ENCODE results near the gene RCC1. TPM values are rescaled to one million over a fixed set of nuclear protein-coding genes. Genes with fewer than 3 reads are reported as not detected.
"Not testable (repeated sequence)": the region's sequence is repeated elsewhere in the genome, so short reads cannot be mapped to it uniquely, and the experiment has no call there.

Gene RCC1
- total RNA-seq, 1 experiment from 2014 or later: 61.2 TPM

- no TSS peak for BruUV-seq (replicated peaks)
- H3K27ac ChIP-seq (ENCODE audit: low read length): no peak overlapping the region
- intact Hi-C loops (cut with micrococcal nuclease; ENCODE audit: unreplicated experiment) (no loop called here), in situ Hi-C loops (cut with HindIII; ENCODE audit: low pct_unique_long_range_greater_than_20kb, low sequenced_read_pairs) (no loop called here)
- DNase-seq (ENCODE audit: low read depth, low spot score) (no peak), ATAC-seq (no peak)
- CTCF ChIA-PET: interaction anchor here (0.6 kb wide), 1 partner anchor 15 kb away, joined by 4 read pairs; no protein-coding TSS in a partner anchor
- TF ChIP-seq POLR2AphosphoS5 (IDR thresholded peaks at IDR 0.05; ENCODE audit: low read depth, low read length): no peak
- no peak for TF ChIP-seq CTCF (IDR thresholded peaks at IDR 0.05)
- no peak for TF ChIP-seq SIN3A (IDR thresholded peaks at IDR 0.05; ENCODE audit: borderline replicate concordance, insufficient read depth, low read depth, low read length)
- TF ChIP-seq TCF7L2 (IDR thresholded peaks at IDR 0.05; ENCODE audit: low read depth, low read length): no peak
- no peak for TF ChIP-seq REST (IDR thresholded peaks at IDR 0.05; ENCODE audit: insufficient read depth in 1 of 2, low read depth in 2 of 2, low read length in 1 of 2)
- H3K9me3 ChIP-seq (ENCODE audit: control insufficient read depth, insufficient read depth, low read depth, low read length): no peaks in the 10 kb centered on the region
- POLR2A ChIA-PET: interaction anchor here (0.5 to 0.6 kb wide), 2 partner anchors 28 to 177 kb away, joined by 4 to 5 read pairs; partner anchors contain the start of gene TAF12
- H3K27me3 ChIP-seq (ENCODE audit: control insufficient read depth, insufficient read depth, low read length): no peaks in the 10 kb centered on the region
- H3K4me1 ChIP-seq (ENCODE audit: control insufficient read depth, insufficient read depth, low read length): no peaks in the 10 kb centered on the region
- no peak overlapping the region for H3K4me3 ChIP-seq (ENCODE audit: low read depth in 2 of 2, low read length in 2 of 2)
- peaks cover 13% of the 10 kb centered on the region for H3K36me3 ChIP-seq (ENCODE audit: control insufficient read depth, insufficient read depth, low read length)
These were observed 39.5 kb upstream of the RCC1 start for GRCh38 chr1:28466226-28466778.

GRCh38 chr1:28470146-28470545, 35.7 kb upstream of the RCC1 start:
- ChIA-PET CTCF (no interaction called here), POLR2A (interaction anchor here (0.7 kb wide), 1 partner anchor 394 kb away, joined by 4 read pairs; no protein-coding TSS in a partner anchor)
- no peaks in the 10 kb centered on the region for H3K4me1 ChIP-seq (ENCODE audit: control insufficient read depth, insufficient read depth, low read length)
- no peak overlapping the region for H3K4me3 ChIP-seq (ENCODE audit: low read depth in 2 of 2, low read length in 2 of 2)
- ATAC-seq (no peak), DNase-seq (ENCODE audit: low read depth, low spot score) (no peak)
- intact Hi-C loops (cut with micrococcal nuclease; ENCODE audit: unreplicated experiment) (no loop called here), in situ Hi-C loops (cut with HindIII; ENCODE audit: low pct_unique_long_range_greater_than_20kb, low sequenced_read_pairs) (no loop called here)
- no peaks in the 10 kb centered on the region for H3K27me3 ChIP-seq (ENCODE audit: control insufficient read depth, insufficient read depth, low read length)
- H3K9me3 ChIP-seq (ENCODE audit: control insufficient read depth, insufficient read depth, low read depth, low read length): no peaks in the 10 kb centered on the region
- TF ChIP-seq TCF7L2 (IDR thresholded peaks at IDR 0.05; ENCODE audit: low read depth, low read length) (no peak), REST (IDR thresholded peaks at IDR 0.05; ENCODE audit: insufficient read depth in 1 of 2, low read depth in 2 of 2, low read length in 1 of 2) (no peak)
- peaks cover 20% of the 10 kb centered on the region for H3K36me3 ChIP-seq (ENCODE audit: control insufficient read depth, insufficient read depth, low read length)
- BruUV-seq (replicated peaks): no TSS peak
- no peak overlapping the region for H3K27ac ChIP-seq (ENCODE audit: low read length)

- H3K27ac ChIP-seq (ENCODE audit: low read length); in situ Hi-C loops (cut with HindIII; ENCODE audit: low pct_unique_long_range_greater_than_20kb, low sequenced_read_pairs); CTCF ChIA-PET; H3K27me3 ChIP-seq (ENCODE audit: control insufficient read depth, insufficient read depth, low read length); BruUV-seq (replicated peaks); POLR2A ChIA-PET; H3K4me3 ChIP-seq (ENCODE audit: low read depth in 2 of 2, low read length in 2 of 2); DNase-seq (ENCODE audit: low read depth, low spot score); H3K9me3 ChIP-seq (ENCODE audit: control insufficient read depth, insufficient read depth, low read depth, low read length); intact Hi-C loops (cut with micrococcal nuclease; ENCODE audit: unreplicated experiment); H3K36me3 ChIP-seq (ENCODE audit: control insufficient read depth, insufficient read depth, low read length); H3K4me1 ChIP-seq (ENCODE audit: control insufficient read depth, insufficient read depth, low read length); ATAC-seq: not testable (repeated sequence)
These were observed 26.3 kb upstream of the RCC1 start for GRCh38 chr1:28479497-28479896.

Data from Panc1 (cell line).